Measurements from ENCODE around the gene CEACAM19.
"Not testable (repeated sequence)": the region's sequence is repeated elsewhere in the genome, so short reads cannot be mapped to it uniquely, and the experiment has no call there.

CEACAM19 gene, protein sequence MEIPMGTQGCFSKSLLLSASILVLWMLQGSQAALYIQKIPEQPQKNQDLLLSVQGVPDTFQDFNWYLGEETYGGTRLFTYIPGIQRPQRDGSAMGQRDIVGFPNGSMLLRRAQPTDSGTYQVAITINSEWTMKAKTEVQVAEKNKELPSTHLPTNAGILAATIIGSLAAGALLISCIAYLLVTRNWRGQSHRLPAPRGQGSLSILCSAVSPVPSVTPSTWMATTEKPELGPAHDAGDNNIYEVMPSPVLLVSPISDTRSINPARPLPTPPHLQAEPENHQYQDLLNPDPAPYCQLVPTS

DNA sequence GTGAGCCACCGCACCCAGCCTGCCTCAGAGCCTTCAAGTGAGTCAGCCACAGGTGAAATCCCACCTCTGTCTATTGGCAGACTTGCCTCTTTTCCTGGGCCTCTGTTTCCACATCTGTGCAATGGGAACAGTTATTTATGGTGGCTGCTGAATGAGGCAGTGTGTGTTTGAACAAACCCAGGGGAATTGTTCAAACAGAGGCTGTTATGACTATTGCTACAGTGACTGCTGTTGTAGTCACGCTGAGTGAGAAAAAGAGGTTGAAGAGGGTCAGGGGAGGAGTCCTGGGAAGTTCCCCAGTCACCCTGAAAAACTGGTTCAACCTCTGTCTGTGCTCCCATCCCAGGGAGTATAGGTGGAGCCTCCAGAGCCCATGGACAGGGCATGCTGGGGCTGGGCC lies at the start of gene CEACAM19:
Gene CEACAM19, plus strand, starts transcription at position 83 of the 400 bp plus-strand sequence. CDS start 450 bp downstream, outside the sequence.
- Histone ChIP-seq H3K79me2 (ENCODE audit: control insufficient read depth, insufficient read depth, low read length, unreplicated experiment) (no peaks in the 10 kb centered on the region), H3K27ac (ENCODE audit: low read depth, low read length) (no peak within 1 kb of the TSS), H3K4me1 (ENCODE audit: control insufficient read depth, insufficient read depth, low read length, unreplicated experiment) (no peaks in the 10 kb centered on the region), H3K27me3 (ENCODE audit: insufficient read depth, low read length) (no peaks in the 10 kb centered on the region), H3K4me3 (ENCODE audit: low read depth, low read length) (no peak within 1 kb of the TSS), H2AFZ (ENCODE audit: low read length, unreplicated experiment) (no peak within 1 kb of the TSS), H3K36me3 (ENCODE audit: insufficient read depth, low read length) (no peaks in the 10 kb centered on the region)

- Histone ChIP-seq H3K4me3 (ENCODE audit: low read depth, low read length) (no peak overlapping the region), H2AFZ (ENCODE audit: low read length, unreplicated experiment) (no peak overlapping the region), H3K36me3 (ENCODE audit: insufficient read depth, low read length) (peaks cover 5% of the 10 kb centered on the region; the same call in 1 of the 2 replicates), H3K27ac (ENCODE audit: low read depth, low read length) (0 out of 2 replicates have a peak overlapping the region, but pooled peaks have one; percentile 20), H3K27me3 (ENCODE audit: insufficient read depth, low read length) (no peaks in the 10 kb centered on the region), H3K4me1 (ENCODE audit: control insufficient read depth, insufficient read depth, low read length, unreplicated experiment) (peaks cover 12% of the 10 kb centered on the region), H3K79me2 (ENCODE audit: control insufficient read depth, insufficient read depth, low read length, unreplicated experiment) (no peaks in the 10 kb centered on the region)
Observed at GRCh38 chr19:44623080-44623479, 48.2 kb upstream of the CEACAM19 start.

DNA sequence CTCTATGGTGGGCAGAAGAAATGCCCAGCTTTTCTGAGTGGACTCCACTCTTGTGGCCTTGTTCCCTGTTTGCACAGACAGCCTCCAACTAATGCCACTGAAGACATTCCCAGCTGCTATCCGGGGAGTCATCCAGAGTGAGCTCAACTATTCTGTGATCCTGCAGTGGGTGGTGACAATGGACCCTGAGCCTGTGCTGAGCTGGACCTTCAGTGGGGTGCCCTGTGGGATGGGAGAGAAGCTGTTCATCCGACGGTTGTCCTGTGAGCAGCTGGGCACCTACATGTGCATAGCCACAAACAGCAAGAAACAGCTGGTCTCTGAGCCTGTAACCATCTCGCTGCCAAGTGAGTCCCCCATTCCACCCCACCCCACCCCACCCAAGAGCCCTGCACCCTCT lies 47.7 kb upstream of the CEACAM19 start:
- Histone ChIP-seq H3K27me3 (ENCODE audit: insufficient read depth, low read length) (no peaks in the 10 kb centered on the region), H3K27ac (ENCODE audit: low read depth, low read length) (no peak overlapping the region), H3K4me1 (ENCODE audit: control insufficient read depth, insufficient read depth, low read length, unreplicated experiment) (peaks cover 12% of the 10 kb centered on the region), H3K79me2 (ENCODE audit: control insufficient read depth, insufficient read depth, low read length, unreplicated experiment) (no peaks in the 10 kb centered on the region), H2AFZ (ENCODE audit: low read length, unreplicated experiment) (no peak overlapping the region), H3K4me3 (ENCODE audit: low read depth, low read length) (no peak overlapping the region), H3K36me3 (ENCODE audit: insufficient read depth, low read length) (peaks cover 5% of the 10 kb centered on the region; the same call in 1 of the 2 replicates)

- Histone ChIP-seq H2AFZ (ENCODE audit: low read length, unreplicated experiment) (no peak overlapping the region), H3K4me1 (ENCODE audit: control insufficient read depth, insufficient read depth, low read length, unreplicated experiment) (peaks cover 12% of the 10 kb centered on the region), H3K27ac (ENCODE audit: low read depth, low read length) (peak overlapping the region; percentile 78), H3K27me3 (ENCODE audit: insufficient read depth, low read length) (no peaks in the 10 kb centered on the region), H3K4me3 (ENCODE audit: low read depth, low read length) (no peak overlapping the region), H3K79me2 (ENCODE audit: control insufficient read depth, insufficient read depth, low read length, unreplicated experiment) (no peaks in the 10 kb centered on the region), H3K36me3 (ENCODE audit: insufficient read depth, low read length) (peaks cover 5% of the 10 kb centered on the region; the same call in 1 of the 2 replicates)
Observed at GRCh38 chr19:44624840-44625354, 46.4 kb upstream of the CEACAM19 start.

- H3K27ac ChIP-seq (ENCODE audit: low read depth, low read length) = peak overlapping the region; percentile 78
- H3K36me3 ChIP-seq (ENCODE audit: insufficient read depth, low read length); H2AFZ ChIP-seq (ENCODE audit: low read length, unreplicated experiment); H3K79me2 ChIP-seq (ENCODE audit: control insufficient read depth, insufficient read depth, low read length, unreplicated experiment); H3K4me3 ChIP-seq (ENCODE audit: low read depth, low read length); H3K27me3 ChIP-seq (ENCODE audit: insufficient read depth, low read length): not testable (repeated sequence)
- H3K4me1 ChIP-seq (ENCODE audit: control insufficient read depth, insufficient read depth, low read length, unreplicated experiment) = peaks cover 12% of the 10 kb centered on the region
Observed at GRCh38 chr19:44625637-44626036, 45.6 kb upstream of the CEACAM19 start.

DNA sequence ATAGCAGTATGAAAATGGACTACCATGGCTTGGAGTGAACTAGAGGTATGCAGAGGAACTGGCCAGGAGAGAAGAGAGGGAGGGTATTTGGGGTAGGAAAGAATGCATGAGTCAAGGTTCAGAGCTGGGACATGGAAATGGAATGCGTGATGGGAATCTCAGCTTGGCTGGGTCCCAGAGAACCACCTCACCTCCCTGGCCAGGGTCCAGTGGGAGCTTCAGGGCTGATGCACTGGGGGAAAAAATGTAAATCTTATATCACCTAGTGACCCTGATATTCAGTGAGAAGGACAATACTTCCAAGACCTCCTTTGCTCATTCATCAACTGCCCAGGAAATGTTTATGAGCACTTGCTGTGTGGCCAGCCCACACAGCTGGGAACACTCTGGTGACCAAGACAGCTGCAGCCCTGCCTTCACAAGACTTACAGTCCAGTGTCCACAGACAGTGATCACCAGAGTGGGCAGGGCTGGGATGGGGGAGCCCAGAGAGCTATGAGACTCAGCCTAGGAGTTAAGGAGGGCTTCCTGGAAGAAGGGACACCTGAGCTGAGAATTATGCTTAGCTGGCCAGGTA lies 45.1 kb upstream of the CEACAM19 start:
- no peaks in the 10 kb centered on the region for H3K79me2 ChIP-seq (ENCODE audit: control insufficient read depth, insufficient read depth, low read length, unreplicated experiment)
- peak overlapping the region; percentile 78 for H3K27ac ChIP-seq (ENCODE audit: low read depth, low read length)
- no peak overlapping the region for H3K4me3 ChIP-seq (ENCODE audit: low read depth, low read length)
- H2AFZ ChIP-seq (ENCODE audit: low read length, unreplicated experiment) = no peak overlapping the region
- no peaks in the 10 kb centered on the region for H3K27me3 ChIP-seq (ENCODE audit: insufficient read depth, low read length)
- H3K36me3 ChIP-seq (ENCODE audit: insufficient read depth, low read length) = peaks cover 5% of the 10 kb centered on the region; the same call in 1 of the 2 replicates
- H3K4me1 ChIP-seq (ENCODE audit: control insufficient read depth, insufficient read depth, low read length, unreplicated experiment) = peaks cover 12% of the 10 kb centered on the region

GRCh38 chr19:44627631-44628030 lies 43.7 kb upstream of the CEACAM19 start:
- Histone ChIP-seq H3K4me1 (ENCODE audit: control insufficient read depth, insufficient read depth, low read length, unreplicated experiment) (peaks cover 12% of the 10 kb centered on the region), H3K36me3 (ENCODE audit: insufficient read depth, low read length) (peaks cover 5% of the 10 kb centered on the region; the same call in 1 of the 2 replicates), H2AFZ (ENCODE audit: low read length, unreplicated experiment) (no peak overlapping the region), H3K27me3 (ENCODE audit: insufficient read depth, low read length) (no peaks in the 10 kb centered on the region), H3K79me2 (ENCODE audit: control insufficient read depth, insufficient read depth, low read length, unreplicated experiment) (no peaks in the 10 kb centered on the region), H3K27ac (ENCODE audit: low read depth, low read length) (no peak overlapping the region), H3K4me3 (ENCODE audit: low read depth, low read length) (no peak overlapping the region)

DNA sequence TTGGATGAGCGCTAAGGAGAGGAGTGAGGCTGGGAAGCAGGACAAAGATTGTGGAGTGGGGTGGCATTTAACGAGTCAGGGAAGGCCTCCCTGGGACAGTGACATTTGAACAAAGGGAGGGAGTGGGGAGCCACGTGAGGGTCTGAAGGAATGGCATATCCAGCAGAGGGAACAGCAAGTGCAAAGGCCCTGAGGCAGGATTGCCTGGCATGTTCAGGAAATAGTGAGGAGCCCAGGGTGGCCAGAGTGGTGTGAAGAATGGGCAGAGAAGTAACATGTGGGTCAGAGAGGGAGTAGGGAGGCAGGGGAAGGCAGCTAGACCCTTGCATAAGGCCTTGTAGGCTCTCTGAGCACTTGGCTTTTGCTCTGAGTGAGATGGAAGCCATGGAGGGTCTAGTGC lies 42.5 kb upstream of the CEACAM19 start:
- no peak overlapping the region for H3K27ac ChIP-seq (ENCODE audit: low read depth, low read length)
- H3K4me3 ChIP-seq (ENCODE audit: low read depth, low read length) = no peak overlapping the region
- peaks cover 5% of the 10 kb centered on the region; the same call in 1 of the 2 replicates for H3K36me3 ChIP-seq (ENCODE audit: insufficient read depth, low read length)
- peaks cover 7% of the 10 kb centered on the region for H3K4me1 ChIP-seq (ENCODE audit: control insufficient read depth, insufficient read depth, low read length, unreplicated experiment)
- H2AFZ ChIP-seq (ENCODE audit: low read length, unreplicated experiment) = no peak overlapping the region
- no peaks in the 10 kb centered on the region for H3K79me2 ChIP-seq (ENCODE audit: control insufficient read depth, insufficient read depth, low read length, unreplicated experiment)
- no peaks in the 10 kb centered on the region for H3K27me3 ChIP-seq (ENCODE audit: insufficient read depth, low read length)

- peaks cover 14% of the 10 kb centered on the region for H3K4me1 ChIP-seq (ENCODE audit: control insufficient read depth, insufficient read depth, low read length, unreplicated experiment)
- H3K4me3 ChIP-seq (ENCODE audit: low read depth, low read length); H3K27me3 ChIP-seq (ENCODE audit: insufficient read depth, low read length); H2AFZ ChIP-seq (ENCODE audit: low read length, unreplicated experiment); H3K27ac ChIP-seq (ENCODE audit: low read depth, low read length); H3K36me3 ChIP-seq (ENCODE audit: insufficient read depth, low read length); H3K79me2 ChIP-seq (ENCODE audit: control insufficient read depth, insufficient read depth, low read length, unreplicated experiment): not testable (repeated sequence)
Observed at GRCh38 chr19:44631611-44632010, 39.7 kb upstream of the CEACAM19 start.

DNA sequence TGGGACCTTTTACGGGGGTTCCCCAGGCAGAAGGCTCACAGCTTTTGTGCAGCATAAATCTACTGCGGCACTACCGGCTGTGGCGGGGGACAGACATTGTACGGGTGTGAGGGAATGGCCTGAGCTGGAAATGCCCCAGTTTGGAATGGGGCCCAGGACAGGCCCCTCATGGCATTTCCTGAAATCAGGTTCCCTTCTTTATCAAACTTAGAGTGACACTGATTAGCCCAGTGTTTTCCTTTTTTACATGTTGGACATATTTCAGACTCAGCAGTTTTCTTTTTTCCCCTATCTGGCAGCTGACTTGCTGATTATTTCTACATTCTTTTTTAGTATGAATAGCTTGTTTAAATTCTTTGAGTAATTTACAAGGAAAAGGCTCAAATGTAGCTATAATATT lies 37.2 kb upstream of the CEACAM19 start:
- H2AFZ ChIP-seq (ENCODE audit: low read length, unreplicated experiment); H3K79me2 ChIP-seq (ENCODE audit: control insufficient read depth, insufficient read depth, low read length, unreplicated experiment); H3K27me3 ChIP-seq (ENCODE audit: insufficient read depth, low read length); H3K27ac ChIP-seq (ENCODE audit: low read depth, low read length); H3K4me3 ChIP-seq (ENCODE audit: low read depth, low read length); H3K36me3 ChIP-seq (ENCODE audit: insufficient read depth, low read length): not testable (repeated sequence)
- H3K4me1 ChIP-seq (ENCODE audit: control insufficient read depth, insufficient read depth, low read length, unreplicated experiment) = peaks cover 12% of the 10 kb centered on the region

DNA sequence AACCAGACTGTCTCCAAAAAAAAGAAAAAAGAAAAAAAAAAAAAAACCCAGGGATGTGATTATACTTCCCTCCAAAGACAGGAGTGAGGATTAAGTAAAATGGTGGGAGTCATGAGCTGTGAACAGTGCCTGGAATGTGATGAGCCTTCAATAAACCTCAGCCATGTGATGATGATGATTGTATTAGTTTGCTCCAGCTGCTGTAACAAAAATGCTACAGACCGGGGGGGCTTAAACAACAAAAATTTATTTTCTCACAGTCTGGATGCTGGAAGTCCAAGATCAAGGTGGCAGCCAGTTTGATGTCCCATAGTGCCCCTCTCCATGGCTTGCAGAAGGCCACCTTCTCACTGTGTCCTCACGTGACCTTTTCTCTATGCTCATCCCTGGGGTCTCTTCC lies 36.5 kb upstream of the CEACAM19 start:
- H2AFZ ChIP-seq (ENCODE audit: low read length, unreplicated experiment) = no peak overlapping the region
- no peaks in the 10 kb centered on the region for H3K36me3 ChIP-seq (ENCODE audit: insufficient read depth, low read length)
- no peaks in the 10 kb centered on the region for H3K27me3 ChIP-seq (ENCODE audit: insufficient read depth, low read length)
- peaks cover 12% of the 10 kb centered on the region for H3K4me1 ChIP-seq (ENCODE audit: control insufficient read depth, insufficient read depth, low read length, unreplicated experiment)
- no peak overlapping the region for H3K4me3 ChIP-seq (ENCODE audit: low read depth, low read length)
- H3K79me2 ChIP-seq (ENCODE audit: control insufficient read depth, insufficient read depth, low read length, unreplicated experiment) = no peaks in the 10 kb centered on the region
- H3K27ac ChIP-seq (ENCODE audit: low read depth, low read length) = no peak overlapping the region

Data from ACC112 (cell line).